ENCODE measurements around the gene SNAP25.

Gene SNAP25

GRCh38 chr20:10240655-10241054 lies 22.0 kb downstream of the SNAP25 start:
- ChIA-PET POLR2A (no interaction called here), CTCF (no interaction called here)
- TF ChIP-seq, protein P1, sequence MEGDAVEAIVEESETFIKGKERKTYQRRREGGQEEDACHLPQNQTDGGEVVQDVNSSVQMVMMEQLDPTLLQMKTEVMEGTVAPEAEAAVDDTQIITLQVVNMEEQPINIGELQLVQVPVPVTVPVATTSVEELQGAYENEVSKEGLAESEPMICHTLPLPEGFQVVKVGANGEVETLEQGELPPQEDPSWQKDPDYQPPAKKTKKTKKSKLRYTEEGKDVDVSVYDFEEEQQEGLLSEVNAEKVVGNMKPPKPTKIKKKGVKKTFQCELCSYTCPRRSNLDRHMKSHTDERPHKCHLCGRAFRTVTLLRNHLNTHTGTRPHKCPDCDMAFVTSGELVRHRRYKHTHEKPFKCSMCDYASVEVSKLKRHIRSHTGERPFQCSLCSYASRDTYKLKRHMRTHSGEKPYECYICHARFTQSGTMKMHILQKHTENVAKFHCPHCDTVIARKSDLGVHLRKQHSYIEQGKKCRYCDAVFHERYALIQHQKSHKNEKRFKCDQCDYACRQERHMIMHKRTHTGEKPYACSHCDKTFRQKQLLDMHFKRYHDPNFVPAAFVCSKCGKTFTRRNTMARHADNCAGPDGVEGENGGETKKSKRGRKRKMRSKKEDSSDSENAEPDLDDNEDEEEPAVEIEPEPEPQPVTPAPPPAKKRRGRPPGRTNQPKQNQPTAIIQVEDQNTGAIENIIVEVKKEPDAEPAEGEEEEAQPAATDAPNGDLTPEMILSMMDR (IDR thresholded peaks at IDR 0.05; ENCODE audit: insufficient read depth, low read length, missing control alignments): no peak
- H3K4me3 ChIP-seq (ENCODE audit: low read depth, low read length): no peak overlapping the region
- no peak for DNase-seq (ENCODE audit: low read depth, low spot score)

DNA sequence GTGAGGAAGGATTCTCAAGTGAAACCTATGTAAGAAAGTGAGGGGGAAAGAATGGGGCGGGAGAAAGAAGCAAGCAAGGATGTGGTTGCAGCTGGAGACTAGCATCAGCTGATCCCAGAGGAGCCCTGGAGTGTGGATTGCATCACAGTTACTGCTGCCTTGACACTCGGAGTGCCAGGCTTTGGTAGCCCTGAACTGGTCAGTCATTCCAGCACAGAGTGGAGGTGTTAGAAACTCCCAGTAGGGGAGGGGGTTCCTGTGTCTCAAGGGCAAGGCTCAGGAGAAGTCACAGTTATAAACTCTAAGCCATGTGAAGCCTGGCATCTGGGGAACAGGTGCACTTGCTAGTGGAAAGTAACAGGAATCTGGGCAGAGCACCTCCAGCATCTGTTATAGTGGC lies 23.5 kb downstream of the SNAP25 start:
- CTCF ChIA-PET: no interaction called here
- POLR2A ChIA-PET: no interaction called here
- no peak for DNase-seq (ENCODE audit: low read depth, low spot score)

GRCh38 chr20:10247440-10247839 lies 28.8 kb downstream of the SNAP25 start:
- TF ChIP-seq, protein P1 (IDR thresholded peaks at IDR 0.05; ENCODE audit: insufficient read depth, low read length, missing control alignments): no peak
- ChIA-PET POLR2A (no interaction called here), CTCF (no interaction called here)
- no peak overlapping the region for H3K4me3 ChIP-seq (ENCODE audit: low read depth, low read length)
- DNase-seq (ENCODE audit: low read depth, low spot score): no peak

More for the DNA sequence above, 23.5 kb downstream of the SNAP25 start:
- TF ChIP-seq, protein P1 (IDR thresholded peaks at IDR 0.05; ENCODE audit: insufficient read depth, low read length, missing control alignments): no peak
- H3K4me3 ChIP-seq (ENCODE audit: low read depth, low read length): no peak overlapping the region

DNA sequence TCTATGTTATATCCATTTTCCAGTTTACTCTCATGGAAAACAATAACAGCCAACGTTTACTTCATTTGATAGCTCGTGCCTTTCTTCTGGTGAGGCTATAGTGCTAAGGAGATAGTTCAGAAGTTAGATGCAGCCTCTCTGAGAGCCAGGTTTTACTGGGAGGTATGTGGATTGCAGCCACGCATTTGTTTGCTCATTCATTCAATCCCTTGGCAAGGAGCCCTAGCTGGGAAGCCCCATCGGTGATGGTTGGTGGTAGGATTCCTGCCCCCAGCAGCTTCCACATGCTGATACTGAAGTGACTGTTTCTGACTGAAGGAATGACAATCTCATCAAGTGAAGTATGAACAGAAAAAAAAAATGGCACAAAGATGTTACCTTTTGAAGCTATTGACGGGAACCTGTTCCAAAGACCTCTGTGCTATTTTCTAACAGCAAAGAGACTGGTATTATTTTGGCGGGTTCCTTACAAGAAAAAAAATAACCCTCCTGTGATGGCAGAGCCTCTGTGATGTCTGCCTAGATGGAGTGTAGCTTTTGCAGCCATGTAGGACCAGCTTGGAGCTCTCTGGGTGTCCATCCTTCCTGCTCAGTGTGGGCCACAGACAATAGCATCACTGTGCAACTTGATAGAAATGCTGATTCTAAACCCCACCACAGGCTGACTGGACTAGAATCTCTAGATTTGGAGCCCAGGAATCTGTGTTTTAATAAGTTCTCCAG lies 30.6 kb downstream of the SNAP25 start:
- no peak for DNase-seq (ENCODE audit: low read depth, low spot score)
- no peak overlapping the region for H3K4me3 ChIP-seq (ENCODE audit: low read depth, low read length)
- TF ChIP-seq, protein P1 (IDR thresholded peaks at IDR 0.05; ENCODE audit: insufficient read depth, low read length, missing control alignments): no peak
- ChIA-PET POLR2A (no interaction called here), CTCF (no interaction called here)

- H3K4me3 ChIP-seq (ENCODE audit: low read depth, low read length): no peak overlapping the region
- TF ChIP-seq, protein P1 (IDR thresholded peaks at IDR 0.05; ENCODE audit: insufficient read depth, low read length, missing control alignments): no peak
- POLR2A ChIA-PET: no interaction called here
- CTCF ChIA-PET: no interaction called here
- no peak for DNase-seq (ENCODE audit: low read depth, low spot score)
Observed at GRCh38 chr20:10249822-10250221, 31.2 kb downstream of the SNAP25 start.

DNA sequence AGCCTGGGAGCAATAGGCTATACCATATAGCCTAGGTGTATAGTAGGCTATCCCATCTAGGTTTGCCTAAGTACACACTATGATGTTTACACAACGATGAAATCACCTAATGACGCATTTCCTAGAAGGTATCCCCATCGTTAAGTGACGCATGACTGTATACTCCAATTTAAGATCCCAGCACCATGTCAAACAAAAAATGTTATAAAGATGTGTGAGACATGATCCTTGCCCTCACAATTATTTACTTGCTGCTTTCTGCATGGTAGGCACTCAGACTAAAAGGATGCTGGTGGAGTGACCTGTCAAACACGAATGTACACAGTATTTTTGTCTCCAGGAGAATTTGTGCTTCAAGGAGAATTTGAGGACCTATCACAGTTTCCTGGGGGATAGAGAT lies 32.3 kb downstream of the SNAP25 start:
- TF ChIP-seq, protein P1 (IDR thresholded peaks at IDR 0.05; ENCODE audit: insufficient read depth, low read length, missing control alignments): no peak
- no peak overlapping the region for H3K4me3 ChIP-seq (ENCODE audit: low read depth, low read length)
- ChIA-PET POLR2A (no interaction called here), CTCF (no interaction called here)
- no peak for DNase-seq (ENCODE audit: low read depth, low spot score)

All from AG04449 (cell line).